H1 (cell line): ENCODE data around the gene TMEM51. TPM values are rescaled to one million over a fixed set of nuclear protein-coding genes. Genes with fewer than 3 reads are reported as not detected.

ENCODE experiments used
- CTCF ChIA-PET: fragments of 300-600 bp; sonication (Branson Sonifier 250); formaldehyde crosslinking; loops from one replicate; lab custom pipeline; 2021; ENCODE audit not compliant: partially characterized antibody; lab: Charles Lee
- POLR2A ChIA-PET: fragments of 300-600 bp; sonication (Branson Sonifier 250); formaldehyde crosslinking; loops from one replicate; lab custom pipeline; 2021; ENCODE audit warnings: inconsistent platforms; ENCODE audit not compliant: partially characterized antibody; lab: Charles Lee
- DNase-seq, 2 experiments: peaks; one replicate each; pipeline versions ENCODE4 v3.0.0 to v3.0.0-alpha.2; 2010 to 2022; ENCODE audit warnings: low spot score in 2 of 2, low read depth in 1 of 2, mixed read lengths in 1 of 2
- FAIRE-seq: peaks from 2 replicates; lab custom pipeline; 2011; peaks lifted over from hg19 to GRCh38; lab: Jason Lieb, UNC
- H2AFZ ChIP-seq: 2 replicates; pipeline ENCODE4 v1.8.1; 2012; ENCODE audit warnings: low read length, inconsistent platforms
- H2AK5ac ChIP-seq: 2 replicates; pipeline ENCODE4 v1.6.1; 2013; ENCODE audit warnings: low read depth, low read length
- H2BK120ac ChIP-seq: replicated peaks from 2 replicates; pipeline ENCODE3; 2013; ENCODE audit warnings: low read depth, low read length, inconsistent platforms
- H2BK12ac ChIP-seq: 2 replicates; pipeline ENCODE4 v1.6.1; 2013; ENCODE audit warnings: low read depth, low read length
- H2BK15ac ChIP-seq: 2 replicates; pipeline ENCODE4 v1.6.1; 2013; ENCODE audit warnings: low read length
- H2BK20ac ChIP-seq: 2 replicates; pipeline ENCODE4 v1.6.1; 2013; ENCODE audit warnings: low read length
- H2BK5ac ChIP-seq: 2 replicates; pipeline ENCODE4 v1.6.1; 2013; ENCODE audit warnings: low read depth, low read length
- H3K14ac ChIP-seq: 2 replicates; pipeline ENCODE4 v1.6.1; 2013; ENCODE audit warnings: inconsistent platforms; ENCODE audit not compliant: insufficient read length
- H3K18ac ChIP-seq: 2 replicates; pipeline ENCODE4 v1.6.1; 2013; ENCODE audit warnings: low read length; ENCODE audit errors: extremely low read depth
- H3K23ac ChIP-seq: 2 replicates; pipeline ENCODE4 v1.6.1; 2013; ENCODE audit warnings: inconsistent platforms; ENCODE audit not compliant: insufficient read length
- H3K23me2 ChIP-seq: 2 replicates; pipeline ENCODE4 v1.6.1; 2013; ENCODE audit warnings: low read depth, low read length
- H3K27ac ChIP-seq: 2 replicates; pipeline ENCODE4 v1.6.1; 2011; ENCODE audit warnings: low read depth, low read length, inconsistent platforms
- H3K27me3 ChIP-seq, 4 experiments: replicated peaks in 1 of 4; 1 replicate in 1 of 4; 2 replicates in 3 of 4; pipeline versions ENCODE4 v1.6.1 to v1.8.1; 2011 to 2013; ENCODE audit warnings: low read length in 3 of 4, mild to moderate bottlenecking in 3 of 4, inconsistent platforms in 2 of 4, mixed read lengths in 2 of 4, moderate library complexity in 1 of 4; ENCODE audit not compliant: control insufficient read depth in 3 of 4, insufficient read depth in 3 of 4; ENCODE audit errors: extremely low read depth in 1 of 4
- H3K36me3 ChIP-seq, 4 experiments: 2 replicates each; pipeline versions ENCODE4 v1.6.1 to v1.8.1; 2011 to 2013; ENCODE audit warnings: mild to moderate bottlenecking in 4 of 4, low read length in 3 of 4, moderate library complexity in 2 of 4, control low read depth in 1 of 4, inconsistent platforms in 1 of 4; ENCODE audit not compliant: insufficient read depth in 4 of 4, control insufficient read depth in 2 of 4
- H3K4ac ChIP-seq: replicated peaks from 2 replicates; pipeline ENCODE3; 2013; ENCODE audit warnings: low read length, low read depth, mixed read lengths, inconsistent platforms; ENCODE audit not compliant: insufficient read length
- H3K4me1 ChIP-seq, 4 experiments: replicated peaks in 1 of 4; 1 replicate in 1 of 4; 2 replicates in 3 of 4; pipeline versions ENCODE4 v1.6.1 to v1.8.1; 2011 to 2013; ENCODE audit warnings: low read length in 3 of 4, inconsistent platforms in 2 of 4, mixed read lengths in 1 of 4; ENCODE audit not compliant: insufficient read depth in 4 of 4, control insufficient read depth in 3 of 4
- H3K4me2 ChIP-seq, 2 experiments: 2 replicates each; pipeline versions ENCODE4 v1.6.1 to v1.8.1; 2011 to 2013; ENCODE audit warnings: low read depth in 2 of 2, low read length in 2 of 2, control low read depth in 1 of 2, inconsistent platforms in 1 of 2, mild to moderate bottlenecking in 1 of 2; ENCODE audit not compliant: insufficient read depth in 1 of 2
- H3K4me3 ChIP-seq, 4 experiments: fragments of 200-600, 300-600 bp in 1 of 4; sonication (generic), shearing (Covaris generic), sonication (Bioruptor Twin) in 1 of 4; 2 replicates each; pipeline versions ENCODE4 v1.5.1 to v1.8.1; 2011 to 2016; ENCODE audit warnings: low read length in 4 of 4, low read depth in 3 of 4, control low read depth in 2 of 4, inconsistent platforms in 2 of 4, mild to moderate bottlenecking in 2 of 4, mixed read lengths in 1 of 4, moderate library complexity in 1 of 4; ENCODE audit not compliant: insufficient read depth in 2 of 4; ENCODE audit errors: extremely low read depth in 1 of 4
- H3K56ac ChIP-seq: replicated peaks from 2 replicates; pipeline ENCODE3; 2013; ENCODE audit warnings: low read depth, mild to moderate bottlenecking, mixed read lengths, low read length, inconsistent platforms; ENCODE audit not compliant: insufficient read length
- H3K79me1 ChIP-seq: 2 replicates; pipeline ENCODE4 v1.6.1; 2013; ENCODE audit warnings: low read depth, low read length, control low read depth
- H3K79me2 ChIP-seq, 2 experiments: 2 replicates each; pipeline versions ENCODE4 v1.6.1 to v1.8.1; 2012 to 2013; ENCODE audit warnings: low read length in 2 of 2, mild to moderate bottlenecking in 2 of 2, inconsistent platforms in 1 of 2; ENCODE audit not compliant: insufficient read depth in 2 of 2, control insufficient read depth in 1 of 2
- H3K9ac ChIP-seq, 4 experiments: replicated peaks in 1 of 4; 1 replicate in 1 of 4; 2 replicates in 3 of 4; pipeline versions ENCODE4 v1.6.1 to v1.8.1; 2011 to 2013; ENCODE audit warnings: low read depth in 3 of 4, low read length in 3 of 4, control low read depth in 2 of 4, mild to moderate bottlenecking in 2 of 4, moderate library complexity in 2 of 4, inconsistent platforms in 1 of 4; ENCODE audit errors: extremely low read depth in 1 of 4
- H3K9me3 ChIP-seq, 2 experiments: 2 replicates each; pipeline versions ENCODE4 v1.6.1 to v1.8.1; 2012 to 2013; ENCODE audit warnings: mild to moderate bottlenecking in 2 of 2, moderate library complexity in 2 of 2, control low read depth in 1 of 2, inconsistent platforms in 1 of 2, low read depth in 1 of 2, low read length in 1 of 2, mixed read lengths in 1 of 2; ENCODE audit not compliant: insufficient read depth in 2 of 2
- H4K20me1 ChIP-seq, 2 experiments: replicated peaks in 1 of 2; 2 replicates each; pipeline versions ENCODE3 to v1.8.1; 2011 to 2013; ENCODE audit warnings: inconsistent platforms in 2 of 2, low read length in 2 of 2, mild to moderate bottlenecking in 1 of 2; ENCODE audit not compliant: insufficient read depth in 2 of 2, control insufficient read depth in 1 of 2
- H4K5ac ChIP-seq: 2 replicates; pipeline ENCODE4 v1.6.1; 2013; ENCODE audit warnings: low read length, low read depth, mixed read lengths, inconsistent platforms; ENCODE audit not compliant: insufficient read length
- H4K8ac ChIP-seq: 2 replicates; pipeline ENCODE4 v1.8.0; 2013; ENCODE audit warnings: mild to moderate bottlenecking, moderate library complexity, low read length, inconsistent platforms; ENCODE audit not compliant: insufficient read depth; ENCODE audit errors: extremely low read depth
- H4K91ac ChIP-seq: replicated peaks from 2 replicates; pipeline ENCODE3; 2013; ENCODE audit warnings: low read length, mixed read lengths, inconsistent platforms; ENCODE audit not compliant: insufficient read length
- POLR2AphosphoS5 ChIP-seq: IDR thresholded peaks from 2 replicates; pipeline ENCODE4 v1.6.1; 2011; ENCODE audit warnings: low read depth, low read length
- TAF1 ChIP-seq: IDR thresholded peaks from 2 replicates; pipeline ENCODE4 v1.6.1; 2011; ENCODE audit warnings: mild to moderate bottlenecking, low read depth, low read length
- TCF12 ChIP-seq: IDR thresholded peaks from 2 replicates; pipeline ENCODE4 v1.6.1; 2011; ENCODE audit warnings: low read depth, mild to moderate bottlenecking, low read length
- WGBS, 2 experiments: shearing (Covaris generic) in 1 of 2; methylation state at CpG; one replicate each; pipeline versions ENCODE4 v1.1.6 to v1.1.7; 2013 to 2015; ENCODE audit warnings: low lambda C conversion rate in 2 of 2, mixed read lengths in 2 of 2, inconsistent platforms in 1 of 2, low coverage in 1 of 2, missing lambda C conversion rate in 1 of 2; ENCODE audit not compliant: insufficient replicate concordance in 2 of 2, insufficient coverage in 1 of 2, insufficient read length in 1 of 2; ENCODE audit errors: extremely low coverage in 1 of 2, missing lambda C conversion rate in 1 of 2; 5-methylcytosine and 5-hydroxymethylcytosine counted together
- polyA plus RNA-seq, 7 experiments: library from polyadenylated mRNA; depleted of rRNA in 3 of 7; stranded (reverse) in 5 of 7; unstranded in 2 of 7; fragments of >200 nt in 5 of 7; fragments of 200-250 nt in 2 of 7; gene quantifications; 1 replicate in 5 of 7; 2 replicates in 1 of 7; 4 replicates in 1 of 7; pipeline versions ENCODE4 v1.2.1 to v1.2.3, GENCODE V29; 2011 to 2013; ENCODE audit warnings: missing spikeins in 2 of 7, mixed read lengths in 2 of 7
- total RNA-seq: library from RNA; stranded (reverse); fragmentation: NEBNext Ultra II Directional; extraction: Animal tissue kit (Norgen Biotek cat#: 25700); gene quantifications from 2 replicates; pipeline ENCODE4 v1.2.1, GENCODE V29; 2021

TMEM51 gene
- total and polyA plus RNA-seq, 2 of the 8 experiments (the other 6 are each of a cell fraction or from before 2014, with no cell fraction given), result 9.9 to 10.7 TPM

- no peak overlapping the region for H3K4me2 ChIP-seq
- no peak overlapping the region for H3K56ac ChIP-seq
- H4K20me1 ChIP-seq, result no peaks in the 10 kb centered on the region
- H3K79me2 ChIP-seq, result no peaks in the 10 kb centered on the region
- no peak overlapping the region for H3K18ac ChIP-seq
- no peak overlapping the region for H2BK120ac ChIP-seq
- H3K14ac ChIP-seq, result no peak overlapping the region
- no peak overlapping the region for H4K5ac ChIP-seq
- ChIA-PET POLR2A (no interaction called here), CTCF (interaction anchor here (0.6 to 2.9 kb wide), 12 partner anchors 10 to 311 kb away, joined by 3 to 7 read pairs (median 4); no protein-coding TSS in a partner anchor)
- no peak overlapping the region for H4K91ac ChIP-seq
- H4K8ac ChIP-seq, result no peak overlapping the region
- no peak for FAIRE-seq
- WGBS, 2 experiments, result 78% methylated on average over 15 of the region's 15 CpGs; no CpG with 5 or more reads in 1 of the 2 experiments
- H2AFZ ChIP-seq, result no peak overlapping the region
- H2BK15ac ChIP-seq, result no peak overlapping the region
- H3K9me3 ChIP-seq, result no peaks in the 10 kb centered on the region
- H3K4me1 ChIP-seq, result peaks cover 9 to 16% (median 10%) of the 10 kb centered on the region in 4 experiments
- no peak overlapping the region for H3K9ac ChIP-seq
- H3K27me3 ChIP-seq, result no peaks in the 10 kb centered on the region; a peak in 1 of 7 replicates
- H3K23ac ChIP-seq, result no peak overlapping the region
- H2BK20ac ChIP-seq, result no peak overlapping the region
- no peak overlapping the region for H2AK5ac ChIP-seq
- no peaks in the 10 kb centered on the region for H3K79me1 ChIP-seq
- DNase-seq, result no peak
- H3K36me3 ChIP-seq, result peaks cover 0 to 3% (median 0%) of the 10 kb centered on the region in 4 experiments; a peak in 1 of 8 replicates
- no peak for TF ChIP-seq POLR2AphosphoS5
- TF ChIP-seq TAF1, result no peak
- TF ChIP-seq TCF12, result no peak
- H2BK12ac ChIP-seq, result no peak overlapping the region
- H3K4me3 ChIP-seq, result no peak overlapping the region
- no peaks in the 10 kb centered on the region for H3K23me2 ChIP-seq
- H2BK5ac ChIP-seq, result no peak overlapping the region
- no peak overlapping the region for H3K4ac ChIP-seq
- H3K27ac ChIP-seq, result no peak overlapping the region
Measured at GRCh38 chr1:15115542-15116330, 37.8 kb upstream of the TMEM51 start.
